HepG2 (cell line): ENCODE measurements around the gene AKAP9. TPM values are rescaled to one million over a fixed set of nuclear protein-coding genes. Genes with fewer than 3 reads are reported as not detected.

ENCODE experiments used
- ARHGAP35 ChIP-seq: sonication (generic); formaldehyde crosslinking; IDR thresholded peaks from 2 replicates; pipeline ENCODE4 v1.9.0; 2022; ENCODE audit warnings: mild to moderate bottlenecking, inconsistent platforms, moderate library complexity, missing genetic modification reagents, borderline replicate concordance
- E2F5 ChIP-seq: sonication (generic); formaldehyde crosslinking; conservative IDR thresholded peaks from 2 replicates; pipeline ENCODE4 v1.4.0; 2020; ENCODE audit warnings: missing genetic modification reagents
- GATAD1 ChIP-seq: IDR thresholded peaks from 2 replicates; pipeline ENCODE4 v1.6.1; 2016; ENCODE audit warnings: missing genetic modification reagents, missing compliant biosample characterization
- KLF13 ChIP-seq: sonication (generic); formaldehyde crosslinking; IDR thresholded peaks from 2 replicates; pipeline ENCODE4 v1.4.0; 2020; ENCODE audit warnings: mild to moderate bottlenecking, missing genetic modification reagents
- NCOR1 ChIP-seq: fragments of 200-600 bp; sonication (generic); IDR thresholded peaks from 2 replicates; pipeline ENCODE4 v1.7.0; 2017; ENCODE audit warnings: antibody characterized with exemption, low read length, borderline replicate concordance
- NKX3-1 ChIP-seq: sonication (generic); formaldehyde crosslinking; IDR thresholded peaks from 2 replicates; pipeline ENCODE4 v1.5.0; 2020; ENCODE audit warnings: missing genetic modification reagents
- PHF20 ChIP-seq: sonication (generic); formaldehyde crosslinking; IDR thresholded peaks from 2 replicates; pipeline ENCODE4 v1.5.0; 2020; ENCODE audit warnings: mild to moderate bottlenecking, missing genetic modification reagents
- RBM39 ChIP-seq: fragments of 200-400 bp; formaldehyde crosslinking; IDR thresholded peaks from one replicate; pipeline ENCODE4 v1.6.1; 2018; ENCODE audit warnings: antibody characterized with exemption, mild to moderate bottlenecking, low read depth, low read length; ENCODE audit not compliant: poor library complexity, severe bottlenecking
- REL ChIP-seq: sonication (generic); formaldehyde crosslinking; conservative IDR thresholded peaks from 2 replicates; pipeline ENCODE4 v1.8.0; 2022; ENCODE audit warnings: mild to moderate bottlenecking, missing genetic modification reagents, moderate library complexity
- REST ChIP-seq, 2 experiments: IDR thresholded peaks; 2 replicates each; pipeline ENCODE4 v1.6.1; 2011 to 2012; ENCODE audit warnings: low read length in 2 of 2, borderline replicate concordance in 1 of 2, low read depth in 1 of 2, mild to moderate bottlenecking in 1 of 2, moderate library complexity in 1 of 2
- SIN3A ChIP-seq: IDR thresholded peaks from 2 replicates; pipeline ENCODE4 v1.6.1; 2011; ENCODE audit warnings: low read depth, mild to moderate bottlenecking, control low read depth, low read length, borderline replicate concordance
- SMYD3 ChIP-seq: sonication (generic); formaldehyde crosslinking; IDR thresholded peaks from 2 replicates; pipeline ENCODE4 v1.8.1; 2023; ENCODE audit warnings: mild to moderate bottlenecking, missing genetic modification reagents
- SRSF1 ChIP-seq: fragments of 200-400 bp; formaldehyde crosslinking; optimal IDR thresholded peaks from 2 replicates; pipeline ENCODE3; 2017; ENCODE audit warnings: mild to moderate bottlenecking, low read depth, low read length, moderate library complexity
- ZBTB43 ChIP-seq: sonication (generic); formaldehyde crosslinking; conservative IDR thresholded peaks from 2 replicates; pipeline ENCODE4 v1.4.0; 2020; ENCODE audit warnings: missing genetic modification reagents
- ZNF282 ChIP-seq: fragments of 450-650 bp; IDR thresholded peaks from 2 replicates; pipeline ENCODE4 v1.6.1; 2018; ENCODE audit not compliant: partially characterized antibody
- ZNF75D ChIP-seq: sonication (generic); formaldehyde crosslinking; IDR thresholded peaks from 2 replicates; pipeline ENCODE4 v1.8.1; 2023; ENCODE audit warnings: missing genetic modification reagents, mild to moderate bottlenecking, borderline replicate concordance
- ZNF780A ChIP-seq: sonication (generic); formaldehyde crosslinking; IDR thresholded peaks from 2 replicates; pipeline ENCODE4 v1.8.0; 2022; ENCODE audit warnings: mild to moderate bottlenecking, missing genetic modification reagents, moderate library complexity
- ZNF784 ChIP-seq: sonication (generic); formaldehyde crosslinking; IDR thresholded peaks from 2 replicates; pipeline ENCODE4 v1.5.1; 2020; ENCODE audit warnings: missing genetic modification reagents, mild to moderate bottlenecking, borderline replicate concordance
- ZNF800 ChIP-seq: sonication (generic); formaldehyde crosslinking; IDR thresholded peaks from 2 replicates; pipeline ENCODE4 v1.4.0; 2020; ENCODE audit warnings: missing genetic modification reagents
- polyA plus RNA-seq, 8 experiments: library from polyadenylated mRNA; depleted of rRNA in 3 of 8; stranded (reverse) in 7 of 8; unstranded in 1 of 8; fragments of >200 nt; fragmentation: Illumina TruSeq in 4 of 8; extraction: Trizol in 4 of 8; gene quantifications; 2 replicates each; pipeline versions ENCODE4 v1.2.1 to v1.2.3, GENCODE V29; 2011 to 2016; ENCODE audit warnings: low read depth in 4 of 8, missing spikeins in 1 of 8, mixed read lengths in 1 of 8; ENCODE audit not compliant: insufficient read depth in 1 of 8
- total RNA-seq, 5 experiments: library from RNA; depleted of rRNA; stranded (reverse); fragments of >200 nt; fragmentation: Illumina TruSeq; extraction: Trizol; gene quantifications; 2 replicates each; pipeline ENCODE4 v1.2.3, GENCODE V29; 2016; ENCODE audit warnings: low read depth in 1 of 5

AKAP9 gene
- total and polyA plus RNA-seq, 2 of the 13 experiments (the other 11 are each of a cell fraction or from before 2014, with no cell fraction given): 27.6 to 33.1 TPM

- TF ChIP-seq NKX3-1 (CRISPR knock-in tag): peak; percentile 87
- peak; percentile 89; the same call in 1 of the 2 replicates for TF ChIP-seq SMYD3 (CRISPR knock-in tag)
- TF ChIP-seq SIN3A: peak; percentile 52; the same call in 1 of the 2 replicates
- TF ChIP-seq REST (IDR thresholded peaks at IDR 0.05; ENCODE audit: borderline replicate concordance in 1 of 2, low read depth in 1 of 2, low read length in 2 of 2): peak; percentile 33 to 83
- peak; percentile 79 for TF ChIP-seq GATAD1 (CRISPR knock-in tag)
- TF ChIP-seq ZNF75D: peak; percentile 73; the same call in 1 of the 2 replicates
- peak; percentile 49; the same call in 1 of the 2 replicates for TF ChIP-seq ZBTB43 (CRISPR knock-in tag)
- TF ChIP-seq REL (CRISPR knock-in tag): peak; percentile 96
- peak; percentile 53 for TF ChIP-seq SRSF1
- 0 out of 2 replicates have a peak, but pooled peaks have one; percentile 16 for TF ChIP-seq ZNF800 (CRISPR knock-in tag)
- TF ChIP-seq ZNF784 (CRISPR knock-in tag): no peak; the same call in 1 of the 2 replicates
- peak; percentile 22; the same call in 1 of the 2 replicates for TF ChIP-seq PHF20 (CRISPR knock-in tag)
- peak; percentile 89; the same call in 1 of the 2 replicates for TF ChIP-seq ZNF780A (CRISPR knock-in tag)
- TF ChIP-seq KLF13 (CRISPR knock-in tag): no peak
- peak; percentile 67; the same call in 1 of the 2 replicates for TF ChIP-seq E2F5
- TF ChIP-seq ZNF282: no peak
- TF ChIP-seq RBM39: peak; percentile 92
- TF ChIP-seq ARHGAP35: peak; percentile 77
- TF ChIP-seq NCOR1: peak; percentile 39; the same call in 1 of the 2 replicates
Measured at GRCh38 chr7:92134271-92135051, 193.8 kb downstream of the AKAP9 start, which contains the start of gene CYP51A1 (continued).
